CD14-positive monocyte (primary cell): ENCODE measurements around the gene SSBP3. TPM values are rescaled to one million over a fixed set of nuclear protein-coding genes. Genes with fewer than 3 reads are reported as not detected.

Source experiments
- DNase-seq, 3 donors: peaks; one replicate each; pipeline ENCODE4 v3.0.0-alpha.2; 2011 to 2022
- H2AFZ ChIP-seq: 2 replicates; pipeline ENCODE4 v1.6.0; 2012; ENCODE audit warnings: mild to moderate bottlenecking, low read depth, low read length, inconsistent platforms; ENCODE audit not compliant: insufficient read depth, poor library complexity, severe bottlenecking
- H3K27ac ChIP-seq, 2 donors: 1 replicate in 1 of 2; 2 replicates in 1 of 2; pipeline ENCODE4 v1.5.1; 2012 to 2013; ENCODE audit warnings: low read length in 2 of 2, control low read depth in 1 of 2, inconsistent platforms in 1 of 2, low read depth in 1 of 2, mild to moderate bottlenecking in 1 of 2
- H3K27me3 ChIP-seq, 2 donors: one replicate each; pipeline versions ENCODE4 v1.6.0 to v1.6.1; 2011 to 2013; ENCODE audit warnings: low read length in 2 of 2; ENCODE audit not compliant: control insufficient read depth in 2 of 2, insufficient read depth in 2 of 2
- H3K36me3 ChIP-seq, 2 donors: replicated peaks in 1 of 2; 1 replicate in 1 of 2; 2 replicates in 1 of 2; pipeline versions ENCODE4 v1.5.1 to v1.6.1; 2012 to 2013; ENCODE audit warnings: low read length in 2 of 2, control low read depth in 1 of 2, inconsistent platforms in 1 of 2, mild to moderate bottlenecking in 1 of 2; ENCODE audit not compliant: insufficient read depth in 2 of 2, control insufficient read depth in 1 of 2
- H3K4me1 ChIP-seq, 2 donors: 1 replicate in 1 of 2; 2 replicates in 1 of 2; pipeline versions ENCODE4 v1.5.1 to v1.6.1; 2012 to 2013; ENCODE audit warnings: low read length in 2 of 2, control low read depth in 1 of 2, inconsistent platforms in 1 of 2, mild to moderate bottlenecking in 1 of 2, moderate library complexity in 1 of 2; ENCODE audit not compliant: insufficient read depth in 2 of 2, control insufficient read depth in 1 of 2
- H3K4me2 ChIP-seq: replicated peaks from 2 replicates; pipeline ENCODE3; 2012; ENCODE audit warnings: low read length, moderate library complexity, mild to moderate bottlenecking; ENCODE audit not compliant: poor library complexity, severe bottlenecking; ENCODE audit errors: extremely low read depth
- H3K4me3 ChIP-seq, 3 experiments: fragments of 200-600 bp in 1 of 3; sonication (generic) in 1 of 3; replicated peaks in 1 of 3; 1 replicate in 2 of 3; 2 replicates in 1 of 3; pipeline ENCODE4 v1.5.1; 2011 to 2013; ENCODE audit warnings: low read length in 3 of 3, mild to moderate bottlenecking in 3 of 3, control low read depth in 2 of 3, low read depth in 2 of 3, inconsistent platforms in 1 of 3, moderate library complexity in 1 of 3
- H3K79me2 ChIP-seq: 2 replicates; pipeline ENCODE4 v1.6.0; 2012; ENCODE audit warnings: mild to moderate bottlenecking, control low read depth, inconsistent platforms, low read length, moderate library complexity; ENCODE audit not compliant: insufficient read depth
- H3K9ac ChIP-seq: 2 replicates; pipeline ENCODE4 v1.6.0; 2017; ENCODE audit warnings: low read length, mild to moderate bottlenecking; ENCODE audit not compliant: insufficient read depth, poor library complexity, severe bottlenecking
- H3K9me3 ChIP-seq, 2 donors: replicated peaks in 1 of 2; 1 replicate in 1 of 2; 2 replicates in 1 of 2; pipeline versions ENCODE4 v1.5.1 to v1.6.1; 2012 to 2013; ENCODE audit warnings: low read length in 2 of 2, control low read depth in 1 of 2; ENCODE audit not compliant: control insufficient read depth in 1 of 2, insufficient read depth in 1 of 2
- H4K20me1 ChIP-seq: 2 replicates; pipeline ENCODE4 v1.6.0; 2012; ENCODE audit warnings: mild to moderate bottlenecking, low read length, control low read depth, moderate library complexity; ENCODE audit not compliant: insufficient read depth
- H3K27ac Mint-ChIP-seq, 7 donors: one replicate each; pipeline ENCODE4 v1.8.0; 2020; ENCODE audit warnings: mild to moderate bottlenecking in 7 of 7, mixed read lengths in 7 of 7, moderate library complexity in 6 of 7, inconsistent platforms in 2 of 7
- H3K27me3 Mint-ChIP-seq, 3 donors: one replicate each; pipeline ENCODE4 v1.8.0; 2021 to 2022; ENCODE audit warnings: low read depth in 3 of 3, mild to moderate bottlenecking in 3 of 3, mixed read lengths in 3 of 3, moderate library complexity in 3 of 3, inconsistent platforms in 1 of 3
- H3K36me3 Mint-ChIP-seq, 2 donors: one replicate each; pipeline ENCODE4 v1.8.0; 2020; ENCODE audit warnings: mixed read lengths in 2 of 2, inconsistent platforms in 1 of 2, mild to moderate bottlenecking in 1 of 2
- H3K4me1 Mint-ChIP-seq: one replicate; pipeline ENCODE4 v1.8.0; 2020; ENCODE audit warnings: mild to moderate bottlenecking, mixed read lengths
- H3K4me3 Mint-ChIP-seq, 2 donors: one replicate each; pipeline ENCODE4 v1.8.0; 2020; ENCODE audit warnings: mild to moderate bottlenecking in 2 of 2, mixed read lengths in 2 of 2, moderate library complexity in 1 of 2
- H3K9me3 Mint-ChIP-seq, 7 donors: one replicate each; pipeline ENCODE4 v1.8.0; 2020 to 2022; ENCODE audit warnings: mixed read lengths in 7 of 7, mild to moderate bottlenecking in 6 of 7, moderate library complexity in 6 of 7, inconsistent platforms in 2 of 7
- WGBS: methylation state at CpG from one replicate; pipeline ENCODE4 v1.1.5; 2013; ENCODE audit warnings: missing lambda C conversion rate; ENCODE audit not compliant: insufficient coverage; 5-methylcytosine and 5-hydroxymethylcytosine counted together
- intact Hi-C, 2 donors: fragments of 100-400 bp; cut with micrococcal nuclease; formaldehyde crosslinking; loops; one replicate each; pipeline versions ENCODE4 v1.15.0 to v1.15.1; 2023
- polyA plus RNA-seq, 3 donors: library from polyadenylated mRNA; depleted of rRNA in 1 of 3; unstranded in 2 of 3; stranded (reverse) in 1 of 3; fragments of 300-500 nt in 2 of 3; fragments of >200 nt in 1 of 3; fragmentation: Illumina TruSeq in 2 of 3; gene quantifications; 1 replicate in 2 of 3; 2 replicates in 1 of 3; pipeline ENCODE4 v1.2.3, GENCODE V29; 2012 to 2021
- TF ChIP-seq, protein P1 (sequence below): fragments of 200-600 bp; IDR thresholded peaks from one replicate; pipeline ENCODE4 v1.8.0; 2022; ENCODE audit warnings: antibody characterized with exemption, mild to moderate bottlenecking

Gene SSBP3
- polyA plus RNA-seq, 3 donors = 4.1 to 30.7 (median 4.3) TPM

DNA sequence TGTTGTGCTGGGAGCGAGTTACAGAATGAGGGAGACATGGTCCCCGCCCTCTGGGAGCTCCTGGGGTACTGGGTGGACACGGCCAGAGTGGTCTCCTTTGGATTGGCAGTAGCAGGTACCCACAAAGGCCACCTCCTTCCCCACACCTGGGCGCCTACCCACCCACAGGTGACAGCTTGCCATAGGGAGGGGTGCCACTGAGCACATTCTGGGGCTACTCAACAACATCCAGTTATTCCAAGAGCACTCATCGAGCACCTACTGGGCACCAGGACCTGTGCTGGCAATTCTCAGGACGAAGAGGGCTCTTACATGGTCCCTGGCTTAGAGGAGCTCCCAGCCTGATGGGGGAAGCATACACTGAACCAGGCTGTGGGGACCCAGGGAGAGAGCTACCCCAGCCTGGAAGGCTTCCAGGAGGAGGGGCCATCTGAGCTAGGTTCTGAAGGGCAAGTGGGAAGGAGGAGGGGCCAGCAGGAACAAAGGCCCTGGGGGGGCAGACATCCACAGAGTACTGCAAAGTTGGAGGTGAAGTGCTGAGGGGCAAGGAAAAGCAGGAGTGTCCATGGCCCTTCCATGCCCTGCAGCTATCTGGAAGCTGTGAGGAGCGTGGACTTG is 184.2 kb downstream of the SSBP3 start:
- TF ChIP-seq, protein P1, sequence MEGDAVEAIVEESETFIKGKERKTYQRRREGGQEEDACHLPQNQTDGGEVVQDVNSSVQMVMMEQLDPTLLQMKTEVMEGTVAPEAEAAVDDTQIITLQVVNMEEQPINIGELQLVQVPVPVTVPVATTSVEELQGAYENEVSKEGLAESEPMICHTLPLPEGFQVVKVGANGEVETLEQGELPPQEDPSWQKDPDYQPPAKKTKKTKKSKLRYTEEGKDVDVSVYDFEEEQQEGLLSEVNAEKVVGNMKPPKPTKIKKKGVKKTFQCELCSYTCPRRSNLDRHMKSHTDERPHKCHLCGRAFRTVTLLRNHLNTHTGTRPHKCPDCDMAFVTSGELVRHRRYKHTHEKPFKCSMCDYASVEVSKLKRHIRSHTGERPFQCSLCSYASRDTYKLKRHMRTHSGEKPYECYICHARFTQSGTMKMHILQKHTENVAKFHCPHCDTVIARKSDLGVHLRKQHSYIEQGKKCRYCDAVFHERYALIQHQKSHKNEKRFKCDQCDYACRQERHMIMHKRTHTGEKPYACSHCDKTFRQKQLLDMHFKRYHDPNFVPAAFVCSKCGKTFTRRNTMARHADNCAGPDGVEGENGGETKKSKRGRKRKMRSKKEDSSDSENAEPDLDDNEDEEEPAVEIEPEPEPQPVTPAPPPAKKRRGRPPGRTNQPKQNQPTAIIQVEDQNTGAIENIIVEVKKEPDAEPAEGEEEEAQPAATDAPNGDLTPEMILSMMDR = no peak
- Histone ChIP-seq H3K4me2 (no peak overlapping the region), H3K4me3 (no peak overlapping the region), H3K9me3 (no peaks in the 10 kb centered on the region), H3K27me3 (no peaks in the 10 kb centered on the region), H3K27ac (no peak overlapping the region), H3K79me2 (no peaks in the 10 kb centered on the region), H2AFZ (no peak overlapping the region), H3K9ac (no peak overlapping the region), H3K4me1 (peaks cover 20% of the 10 kb centered on the region in 2 donors), H4K20me1 (peaks cover 8% of the 10 kb centered on the region), H3K36me3 (peaks cover 21 to 32% of the 10 kb centered on the region in 2 donors)
- intact Hi-C loops = loop anchor here in 1 of 2 donors (10.0 kb wide), 1 partner anchor 183 kb away; the partner anchor contains the start of gene SSBP3
- peak overlapping the region in 2 of 7 donors; percentile 27 to 54 for H3K27ac Mint-ChIP-seq
- H3K27me3 Mint-ChIP-seq = peaks cover 0 to 2% (median 0%) of the 10 kb centered on the region in 3 donors
- DNase-seq = no peak
- WGBS = 100% methylated on average over 4 of the region's 7 CpGs
- H3K36me3 Mint-ChIP-seq = peaks cover 50 to 56% of the 10 kb centered on the region in 2 donors
- no peaks in the 10 kb centered on the region for H3K9me3 Mint-ChIP-seq
- peaks cover 26% of the 10 kb centered on the region for H3K4me1 Mint-ChIP-seq
- no peak overlapping the region for H3K4me3 Mint-ChIP-seq

- Histone ChIP-seq H3K27ac (peak overlapping the region; percentile 36 to 78), H3K79me2 (no peaks in the 10 kb centered on the region), H3K4me2 (peak overlapping the region; percentile 61), H3K9ac (no peak overlapping the region), H3K4me3 (peak overlapping the region in 1 of 3 experiments; percentile 61), H3K27me3 (no peaks in the 10 kb centered on the region), H4K20me1 (peaks cover 8% of the 10 kb centered on the region), H3K36me3 (peaks cover 28 to 39% of the 10 kb centered on the region in 2 donors), H3K9me3 (no peaks in the 10 kb centered on the region), H3K4me1 (peaks cover 18 to 19% of the 10 kb centered on the region in 2 donors), H2AFZ (no peak overlapping the region)
- Mint-ChIP-seq H3K27ac (peak overlapping the region; percentile 58 to 86 (median 73)), H3K27me3 (peaks cover 0 to 2% (median 1%) of the 10 kb centered on the region in 3 donors), H3K36me3 (peaks cover 57 to 63% of the 10 kb centered on the region in 2 donors), H3K4me1 (peaks cover 22% of the 10 kb centered on the region), H3K4me3 (peak overlapping the region in 1 of 2 donors; percentile 63), H3K9me3 (no peaks in the 10 kb centered on the region)
- TF ChIP-seq, protein P1 = no peak
- WGBS = 71% methylated on average over 7 of the region's 12 CpGs
- DNase-seq = peak in 1 of 3 donors; percentile 27
- intact Hi-C loops = loop anchor here in 1 of 2 donors (10.0 kb wide), 1 partner anchor 184 kb away; the partner anchor contains the start of gene SSBP3
These were observed 184.9 kb downstream of the SSBP3 start for GRCh38 chr1:54221113-54221834.
